ENCODE results near the gene MARK4.

- TF ChIP-seq CTCF (IDR thresholded peaks at IDR 0.05) (no peak), POLR2A (IDR thresholded peaks at IDR 0.05) (no peak), EP300 (IDR thresholded peaks at IDR 0.05; ENCODE audit: low read depth) (no peak), POLR2AphosphoS5 (IDR thresholded peaks at IDR 0.05) (no peak)
Observed at GRCh38 chr19:45235485-45235884, 15.6 kb upstream of the MARK4 start.

All from transverse colon (tissue), 4 donors.